ENCODE results near the gene ACP3. TPM values are rescaled to one million over a fixed set of nuclear protein-coding genes. Genes with fewer than 3 reads are reported as not detected.

The ACP3 gene
- total RNA-seq, 1 donor from 2014 or later = not detected

GRCh38 chr3:132325634-132326033, 8.4 kb downstream of the ACP3 start:
- TF ChIP-seq CTCF (IDR thresholded peaks at IDR 0.05; ENCODE audit: partially characterized antibody, unreplicated experiment) = no peak
- Mint-ChIP-seq H3K4me3 (ENCODE audit: unreplicated experiment) (no peak overlapping the region), H3K36me3 (ENCODE audit: unreplicated experiment) (no peaks in the 10 kb centered on the region), H3K4me1 (ENCODE audit: low read depth, unreplicated experiment) (no peaks in the 10 kb centered on the region), H3K27me3 (ENCODE audit: unreplicated experiment) (no peaks in the 10 kb centered on the region), H3K9me3 (ENCODE audit: unreplicated experiment) (no peaks in the 10 kb centered on the region), H3K27ac (ENCODE audit: unreplicated experiment) (no peak overlapping the region)
- no peak for DNase-seq

GRCh38 chr3:132326251-132326650, 9.0 kb downstream of the ACP3 start:
- Mint-ChIP-seq H3K4me3 (ENCODE audit: unreplicated experiment) (no peak overlapping the region), H3K9me3 (ENCODE audit: unreplicated experiment) (no peaks in the 10 kb centered on the region), H3K27me3 (ENCODE audit: unreplicated experiment) (no peaks in the 10 kb centered on the region), H3K4me1 (ENCODE audit: low read depth, unreplicated experiment) (no peaks in the 10 kb centered on the region), H3K36me3 (ENCODE audit: unreplicated experiment) (no peaks in the 10 kb centered on the region), H3K27ac (ENCODE audit: unreplicated experiment) (no peak overlapping the region)
- TF ChIP-seq CTCF (IDR thresholded peaks at IDR 0.05; ENCODE audit: partially characterized antibody, unreplicated experiment) = no peak
- no peak for DNase-seq

- no peak for TF ChIP-seq CTCF (IDR thresholded peaks at IDR 0.05; ENCODE audit: partially characterized antibody, unreplicated experiment)
- H3K4me1 Mint-ChIP-seq (ENCODE audit: low read depth, unreplicated experiment) = no peaks in the 10 kb centered on the region
- no peak overlapping the region for H3K27ac Mint-ChIP-seq (ENCODE audit: unreplicated experiment)
- no peaks in the 10 kb centered on the region for H3K27me3 Mint-ChIP-seq (ENCODE audit: unreplicated experiment)
- no peaks in the 10 kb centered on the region for H3K9me3 Mint-ChIP-seq (ENCODE audit: unreplicated experiment)
- H3K4me3 Mint-ChIP-seq (ENCODE audit: unreplicated experiment) = no peak overlapping the region
- no peaks in the 10 kb centered on the region for H3K36me3 Mint-ChIP-seq (ENCODE audit: unreplicated experiment)
- DNase-seq = no peak
Observed at GRCh38 chr3:132332082-132332481, 14.9 kb downstream of the ACP3 start.

- Mint-ChIP-seq H3K9me3 (ENCODE audit: unreplicated experiment) (no peaks in the 10 kb centered on the region), H3K4me3 (ENCODE audit: unreplicated experiment) (no peak overlapping the region), H3K27me3 (ENCODE audit: unreplicated experiment) (no peaks in the 10 kb centered on the region), H3K27ac (ENCODE audit: unreplicated experiment) (no peak overlapping the region), H3K36me3 (ENCODE audit: unreplicated experiment) (no peaks in the 10 kb centered on the region), H3K4me1 (ENCODE audit: low read depth, unreplicated experiment) (no peaks in the 10 kb centered on the region)
- DNase-seq = no peak
- no peak for TF ChIP-seq CTCF (IDR thresholded peaks at IDR 0.05; ENCODE audit: partially characterized antibody, unreplicated experiment)
Observed at GRCh38 chr3:132332508-132332907, 15.3 kb downstream of the ACP3 start.

GRCh38 chr3:132341746-132342145, 24.5 kb downstream of the ACP3 start:
- Mint-ChIP-seq H3K4me3 (ENCODE audit: unreplicated experiment) (no peak overlapping the region), H3K27me3 (ENCODE audit: unreplicated experiment) (no peaks in the 10 kb centered on the region), H3K9me3 (ENCODE audit: unreplicated experiment) (no peaks in the 10 kb centered on the region), H3K36me3 (ENCODE audit: unreplicated experiment) (no peaks in the 10 kb centered on the region), H3K27ac (ENCODE audit: unreplicated experiment) (no peak overlapping the region), H3K4me1 (ENCODE audit: low read depth, unreplicated experiment) (no peaks in the 10 kb centered on the region)
- TF ChIP-seq CTCF (IDR thresholded peaks at IDR 0.05; ENCODE audit: partially characterized antibody, unreplicated experiment) = no peak
- DNase-seq = no peak
